Heart right ventricle (tissue), 16 donors: ENCODE measurements around the gene GABRP. TPM values are rescaled to one million over a fixed set of nuclear protein-coding genes. Genes with fewer than 3 reads are reported as not detected.

ENCODE experiments used
- ATAC-seq, 8 donors: fragments of 200-7000 bp; cut with Tn5 transposase; one replicate each; pipeline ENCODE4 v1.9.1; 2020; ENCODE audit warnings: mild to moderate bottlenecking in 8 of 8, moderate library complexity in 8 of 8, moderate number of reproducible peaks in 1 of 8
- DNase-seq, 2 donors: peaks; one replicate each; pipeline ENCODE4 v3.0.0-alpha.2; 2020
- H3K27ac ChIP-seq, 10 donors: fragments of 200-600 bp; sonication (generic) in 2 of 10; one replicate each; pipeline versions ENCODE4 v1.5.0 to v1.8.0; 2020 to 2022; ENCODE audit warnings: mild to moderate bottlenecking in 3 of 10
- H3K27me3 ChIP-seq, 7 donors: fragments of 200-600 bp; one replicate each; pipeline ENCODE4 v1.8.0; 2021 to 2022; ENCODE audit warnings: mild to moderate bottlenecking in 2 of 7
- H3K36me3 ChIP-seq, 9 donors: fragments of 200-600 bp; sonication (generic) in 1 of 9; one replicate each; pipeline versions ENCODE4 v1.5.0 to v1.8.0; 2020 to 2022; ENCODE audit warnings: mild to moderate bottlenecking in 2 of 9
- H3K4me1 ChIP-seq, 9 donors: fragments of 200-600 bp; sonication (generic) in 1 of 9; one replicate each; pipeline versions ENCODE4 v1.5.0 to v1.8.0; 2020 to 2022; ENCODE audit warnings: mild to moderate bottlenecking in 4 of 9
- H3K4me3 ChIP-seq, 10 donors: fragments of 200-600 bp; sonication (generic) in 2 of 10; one replicate each; pipeline versions ENCODE4 v1.5.0 to v1.8.0; 2020 to 2022; ENCODE audit warnings: mild to moderate bottlenecking in 7 of 10, moderate library complexity in 2 of 10
- H3K9me3 ChIP-seq, 11 donors: fragments of 200-600 bp in 10 of 11; sonication (generic) in 2 of 11; one replicate each; pipeline versions ENCODE4 v1.5.0 to v1.8.0; 2013 to 2022; ENCODE audit warnings: mild to moderate bottlenecking in 2 of 11, control low read depth in 1 of 11, moderate library complexity in 1 of 11
- WGBS, 2 donors: extraction: QIAGEN DNeasy Blood & Tissue Kit; methylation state at CpG; one replicate each; pipeline ENCODE4 v1.1.7; 2013; ENCODE audit warnings: inconsistent platforms in 1 of 2; 5-methylcytosine and 5-hydroxymethylcytosine counted together
- intact Hi-C, 10 donors: fragments of 100-400 bp; cut with DNase I; formaldehyde crosslinking; loops; one replicate each; pipeline versions ENCODE4 v1.11.1 to v1.14.2; 2022
- polyA plus RNA-seq, 2 donors: library from polyadenylated mRNA; stranded (reverse); fragments of 200-250 nt; gene quantifications; one replicate each; pipeline ENCODE4 v1.2.3, GENCODE V29; 2013
- total RNA-seq, 10 donors: library from RNA; stranded (reverse); fragmentation: NEBNext Ultra II Directional in 3 of 10; extraction: Animal tissue kit (Norgen Biotek cat#: 25700) in 3 of 10; gene quantifications; one replicate each; pipeline versions ENCODE4 v1.2.1 to v1.2.4, GENCODE V29; 2021 to 2023
- TF ChIP-seq, protein P1 (sequence below), 9 donors: fragments of 200-600 bp; sonication (generic) in 2 of 9; IDR thresholded peaks; one replicate each; pipeline versions ENCODE4 v1.5.0 to v1.8.0; 2021 to 2022; ENCODE audit warnings: antibody characterized with exemption in 9 of 9, mild to moderate bottlenecking in 5 of 9, moderate library complexity in 1 of 9
- donor health status: Arrhythmogenic right ventricular cardiomyopathy.
- donor health status: ischemic (EF 13 %, LVEDD 7.1; RV severe dilation, severe dysfunction).
- donor health status: healthy with polysubstance abuse.
- donor health status: DM: no; HTN: yes; CAD: no.
- donor health status: DM: no; HTN: no; CAD: no.
- donor health status: ischemic (EF 25% LVEDD 6.9; RV normal size, moderate dysfunction).
- donor health status: ischemic (EF 25% LVEDD 5.7; RV mildly dilated, moderate dysfunction).
- donor health status: healthy.
- donor health status: DM: yes; HTN: yes; CAD: no.
- donor health status: Ischemic cardiomyopathy.
- donor health status: ischemic (EF 35%, LVEDD 5.7; RV mildly dilated, moderate dysfunction).
- donor health status: nonischemic (EF 11% LVEDD 7.7; RV severe dilation, severe dysfunction).
- donor health status: DM: yes; HTN: yes; CAD: no.
- donor health status: PGD.
- donor health status: ischemic (EF 29% LVEDD 5.4; RV normal size, mild dysfunction).
- donor health status: nonischemic (EF 23%, LVEDD 6.1; RV moderate dilation, normal function).

Gene GABRP
- total and polyA plus RNA-seq, 12 donors = 0.07 to 1.6 (median 0.46) TPM; not detected in 1

DNA sequence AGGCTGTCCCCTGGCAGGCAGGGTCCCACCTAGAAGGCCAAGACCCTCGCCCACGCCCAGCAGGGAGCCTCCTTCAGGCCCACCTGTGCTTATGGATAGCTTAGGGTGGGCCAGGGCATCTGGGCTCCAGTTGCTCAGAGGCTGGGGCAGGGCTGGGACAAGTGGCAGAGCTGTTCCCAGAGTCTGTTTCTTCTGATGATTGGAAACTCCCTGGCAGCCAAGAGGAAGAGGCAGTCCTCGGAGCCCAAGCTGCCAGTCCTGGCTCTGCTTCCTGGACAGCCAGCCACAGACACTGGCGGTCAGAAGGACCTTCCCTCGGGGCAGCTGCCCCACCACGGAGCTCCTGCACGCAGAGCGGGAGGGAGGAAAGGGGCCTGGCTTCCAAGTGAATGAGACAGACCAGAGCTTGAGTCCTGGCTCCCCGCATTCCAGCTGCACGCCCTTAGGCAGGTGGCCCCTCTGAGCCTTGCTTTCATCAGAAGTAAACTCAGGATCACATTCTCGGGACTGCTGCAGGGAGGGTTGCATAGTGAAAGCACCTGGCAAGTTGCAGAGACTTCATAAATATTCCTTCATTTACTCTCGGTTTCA is 37.9 kb upstream of the GABRP start:
- TF ChIP-seq, protein P1, sequence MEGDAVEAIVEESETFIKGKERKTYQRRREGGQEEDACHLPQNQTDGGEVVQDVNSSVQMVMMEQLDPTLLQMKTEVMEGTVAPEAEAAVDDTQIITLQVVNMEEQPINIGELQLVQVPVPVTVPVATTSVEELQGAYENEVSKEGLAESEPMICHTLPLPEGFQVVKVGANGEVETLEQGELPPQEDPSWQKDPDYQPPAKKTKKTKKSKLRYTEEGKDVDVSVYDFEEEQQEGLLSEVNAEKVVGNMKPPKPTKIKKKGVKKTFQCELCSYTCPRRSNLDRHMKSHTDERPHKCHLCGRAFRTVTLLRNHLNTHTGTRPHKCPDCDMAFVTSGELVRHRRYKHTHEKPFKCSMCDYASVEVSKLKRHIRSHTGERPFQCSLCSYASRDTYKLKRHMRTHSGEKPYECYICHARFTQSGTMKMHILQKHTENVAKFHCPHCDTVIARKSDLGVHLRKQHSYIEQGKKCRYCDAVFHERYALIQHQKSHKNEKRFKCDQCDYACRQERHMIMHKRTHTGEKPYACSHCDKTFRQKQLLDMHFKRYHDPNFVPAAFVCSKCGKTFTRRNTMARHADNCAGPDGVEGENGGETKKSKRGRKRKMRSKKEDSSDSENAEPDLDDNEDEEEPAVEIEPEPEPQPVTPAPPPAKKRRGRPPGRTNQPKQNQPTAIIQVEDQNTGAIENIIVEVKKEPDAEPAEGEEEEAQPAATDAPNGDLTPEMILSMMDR (IDR thresholded peaks at IDR 0.05) = no peak
- peaks cover 13 to 65% (median 59%) of the 10 kb centered on the region in 9 donors for H3K4me1 ChIP-seq
- H3K27me3 ChIP-seq = peaks cover 0 to 21% (median 0%) of the 10 kb centered on the region in 7 donors
- intact Hi-C loops = loop anchor here in 9 of 10 donors (1.0 to 10.0 kb wide), 7 partner anchors 43 to 599 kb away; no protein-coding TSS in a partner anchor
- no peaks in the 10 kb centered on the region for H3K9me3 ChIP-seq
- 20 to 23% methylated on average over 12 of the region's 12 CpGs for WGBS, 2 donors
- ATAC-seq = peak; percentile 54 to 79 (median 68)
- DNase-seq = peak; percentile 61 to 64
- H3K4me3 ChIP-seq = peak overlapping the region in 4 of 10 donors; percentile 14 to 47 (median 32)
- no peaks in the 10 kb centered on the region for H3K36me3 ChIP-seq
- H3K27ac ChIP-seq = peak overlapping the region; percentile 73 to 92 (median 86)

- H3K27ac ChIP-seq = peak overlapping the region; percentile 73 to 92 (median 86)
- H3K9me3 ChIP-seq = no peaks in the 10 kb centered on the region
- H3K36me3 ChIP-seq = no peaks in the 10 kb centered on the region
- ATAC-seq (peak in 7 of 8 donors; percentile 6 to 48 (median 25)), DNase-seq (peak in 1 of 2 donors; percentile 32)
- peaks cover 0 to 21% (median 0%) of the 10 kb centered on the region in 7 donors for H3K27me3 ChIP-seq
- intact Hi-C loops = loop anchor here in 6 of 10 donors (2.0 to 10.0 kb wide), 4 partner anchors 44 to 598 kb away; no protein-coding TSS in a partner anchor
- TF ChIP-seq, protein P1 (IDR thresholded peaks at IDR 0.05) = no peak
- 34 to 43% methylated on average over 14 of the region's 14 CpGs for WGBS, 2 donors
- peaks cover 13 to 72% (median 60%) of the 10 kb centered on the region in 9 donors for H3K4me1 ChIP-seq
- peak overlapping the region in 4 of 10 donors; percentile 14 to 47 (median 28) for H3K4me3 ChIP-seq
These were observed 37.2 kb upstream of the GABRP start for GRCh38 chr5:170746075-170746960.

DNA sequence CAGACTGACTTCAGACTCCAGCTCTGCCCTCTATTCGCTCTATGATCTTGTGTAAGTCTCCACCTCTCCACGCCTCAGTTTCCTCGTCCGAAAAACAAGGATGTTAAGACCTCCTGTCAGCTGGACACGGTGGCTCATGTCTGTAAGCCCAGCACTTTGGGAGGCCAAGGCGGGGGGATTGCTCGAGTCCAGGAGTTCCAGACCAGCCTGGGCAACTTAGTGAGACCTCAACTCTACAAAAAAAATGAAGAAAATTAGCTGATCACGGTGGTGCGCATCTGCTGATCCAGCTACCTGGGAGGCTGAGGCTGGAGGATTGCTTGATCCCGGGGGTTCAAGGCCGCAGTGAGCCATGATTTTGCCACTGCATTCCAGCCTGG is 36.6 kb upstream of the GABRP start:
- ATAC-seq (no peak), DNase-seq (no peak)
- Histone ChIP-seq H3K36me3 (no peaks in the 10 kb centered on the region), H3K9me3 (no peaks in the 10 kb centered on the region), H3K4me3 (peak overlapping the region in 3 of 10 donors; percentile 24 to 47 (median 31)), H3K4me1 (peaks cover 16 to 78% (median 66%) of the 10 kb centered on the region in 9 donors), H3K27ac (peak overlapping the region; percentile 73 to 92 (median 86)), H3K27me3 (peaks cover 0 to 21% (median 0%) of the 10 kb centered on the region in 7 donors)
- intact Hi-C loops = loop anchor here in 6 of 10 donors (2.0 to 10.0 kb wide), 4 partner anchors 44 to 598 kb away; no protein-coding TSS in a partner anchor
- TF ChIP-seq, protein P1 (IDR thresholded peaks at IDR 0.05) = no peak
- WGBS, 2 donors = 83 to 85% methylated on average over 11 of the region's 11 CpGs

DNA sequence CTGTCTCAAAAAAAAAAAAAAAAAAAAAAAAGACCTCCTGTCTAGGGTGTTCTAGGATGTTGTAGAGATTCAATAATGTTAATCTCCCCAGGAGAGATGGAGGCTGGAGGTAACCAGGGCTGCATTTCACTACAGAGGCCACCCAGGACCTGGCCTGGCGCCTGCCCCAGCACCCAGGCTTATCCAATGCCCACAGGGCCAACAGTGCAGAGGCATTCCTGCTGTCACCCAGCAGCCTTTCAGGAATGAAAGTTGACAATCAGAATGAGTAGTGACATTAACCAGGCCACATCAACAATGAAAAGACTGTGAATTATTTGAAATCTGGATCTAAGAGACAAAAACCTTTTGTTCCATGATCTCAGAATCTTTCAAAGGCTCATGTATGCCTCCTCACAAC is 36.2 kb upstream of the GABRP start:
- H3K4me1 ChIP-seq = peaks cover 18 to 82% (median 68%) of the 10 kb centered on the region in 9 donors
- peak overlapping the region; percentile 73 to 92 (median 86) for H3K27ac ChIP-seq
- peak; percentile 73 to 75 for DNase-seq
- 50 to 69% methylated on average over 1 of the region's 1 CpG for WGBS, 2 donors
- TF ChIP-seq, protein P1 (IDR thresholded peaks at IDR 0.05) = no peak
- no peaks in the 10 kb centered on the region for H3K36me3 ChIP-seq
- H3K4me3 ChIP-seq = no peak overlapping the region
- H3K27me3 ChIP-seq = peaks cover 0 to 21% (median 0%) of the 10 kb centered on the region in 7 donors
- intact Hi-C loops = loop anchor here in 6 of 10 donors (2.0 to 10.0 kb wide), 4 partner anchors 43 to 597 kb away; no protein-coding TSS in a partner anchor
- peak; percentile 50 to 84 (median 76) for ATAC-seq
- H3K9me3 ChIP-seq = no peaks in the 10 kb centered on the region
